HepG2 (cell line): ENCODE measurements around the gene EPHA6. TPM values are rescaled to one million over a fixed set of nuclear protein-coding genes. Genes with fewer than 3 reads are reported as not detected.

Experiments
- ATAC-seq: fragments of 200-7000 bp; cut with Tn5 transposase; 3 replicates; pipeline ENCODE4 v1.9.1; 2020; ENCODE audit warnings: mild to moderate bottlenecking, moderate library complexity
- BruUV-seq: library from RNA; stranded (reverse); fragments of 400-500 nt; replicated peaks from 2 replicates; lab custom pipeline; 2021; lab: Mats Ljungman, UMichigan
- CTCF ChIA-PET: fragments of 300-600 bp; formaldehyde crosslinking; extraction: SDS; loops from one replicate; lab custom pipeline; 2021; ENCODE audit warnings: low total read pairs, inconsistent platforms, low intra/inter-chr PET ratio; lab: Yijun Ruan, JAX
- POLR2A ChIA-PET: fragments of 350-600 bp; sonication (Branson Sonifier 250); formaldehyde crosslinking; loops from one replicate; lab custom pipeline; 2020; ENCODE audit warnings: antibody characterized with exemption, inconsistent platforms; lab: Yijun Ruan, JAX
- DNase-seq: peaks from one replicate; pipeline ENCODE4 v3.0.0-alpha.2; 2015; ENCODE audit warnings: low spot score
- FAIRE-seq: peaks from 3 replicates; lab custom pipeline; 2011; peaks lifted over from hg19 to GRCh38; lab: Jason Lieb, UNC
- H2AFZ ChIP-seq: one replicate; pipeline ENCODE4 v1.6.1; 2011; ENCODE audit warnings: low read length, inconsistent platforms
- H3K27ac ChIP-seq: fragments of 300-600 bp; 3 replicates; pipeline ENCODE4 v1.8.0; 2011; ENCODE audit warnings: mixed run types, mild to moderate bottlenecking, mixed read lengths, low read length, inconsistent platforms; ENCODE audit not compliant: insufficient read depth; ENCODE audit errors: extremely low read length
- H3K27me3 ChIP-seq, 2 experiments: fragments of 200-600 bp in 1 of 2; 2 replicates in 1 of 2; 3 replicates in 1 of 2; pipeline versions ENCODE4 v1.6.0 to v1.8.0; 2011; ENCODE audit warnings: low read length in 2 of 2, mild to moderate bottlenecking in 2 of 2, moderate library complexity in 2 of 2, inconsistent platforms in 1 of 2; ENCODE audit not compliant: insufficient read depth in 2 of 2, control insufficient read depth in 1 of 2
- H3K36me3 ChIP-seq, 2 experiments: fragments of 200-600 bp in 1 of 2; replicated peaks in 1 of 2; 2 replicates in 1 of 2; 3 replicates in 1 of 2; pipeline versions ENCODE4 v1.5.1 to v1.8.0; 2011; ENCODE audit warnings: low read length in 2 of 2, inconsistent platforms in 1 of 2; ENCODE audit not compliant: insufficient read depth in 2 of 2, control insufficient read depth in 1 of 2
- H3K4me1 ChIP-seq: 2 replicates; pipeline ENCODE4 v1.5.1; 2012; ENCODE audit warnings: low read length, inconsistent platforms; ENCODE audit not compliant: insufficient read depth
- H3K4me2 ChIP-seq: 2 replicates; pipeline ENCODE4 v1.6.0; 2011; ENCODE audit warnings: low read depth, low read length, inconsistent platforms
- H3K4me3 ChIP-seq, 3 experiments: fragments of 200-600 bp in 1 of 3; sonication (generic), shearing (Covaris generic) in 1 of 3; replicated peaks in 1 of 3; 2 replicates each; pipeline ENCODE4 v1.5.1; 2011 to 2016; ENCODE audit warnings: low read length in 3 of 3, inconsistent platforms in 2 of 3, low read depth in 2 of 3, mild to moderate bottlenecking in 2 of 3, control low read depth in 1 of 3, mixed read lengths in 1 of 3; ENCODE audit not compliant: insufficient read depth in 1 of 3
- H3K79me2 ChIP-seq: one replicate; pipeline ENCODE4 v1.6.1; 2011; ENCODE audit warnings: low read length, inconsistent platforms; ENCODE audit not compliant: insufficient read depth
- H3K9ac ChIP-seq: 2 replicates; pipeline ENCODE4 v1.6.0; 2011; ENCODE audit warnings: mild to moderate bottlenecking, low read depth, low read length, inconsistent platforms; ENCODE audit not compliant: insufficient read depth
- H3K9me3 ChIP-seq: 2 replicates; pipeline ENCODE4 v1.5.1; 2012; ENCODE audit warnings: mild to moderate bottlenecking, low read length
- H4K20me1 ChIP-seq: 2 replicates; pipeline ENCODE4 v1.6.0; 2011; ENCODE audit warnings: inconsistent platforms, mild to moderate bottlenecking, low read length, moderate library complexity; ENCODE audit not compliant: insufficient read depth
- HES4 ChIP-seq: sonication (generic); formaldehyde crosslinking; IDR thresholded peaks from 2 replicates; pipeline ENCODE4 v1.9.0; 2021; ENCODE audit warnings: mild to moderate bottlenecking, missing genetic modification reagents, borderline replicate concordance
- ISL2 ChIP-seq: sonication (generic); formaldehyde crosslinking; IDR thresholded peaks from 2 replicates; pipeline ENCODE4 v1.5.0; 2020; ENCODE audit warnings: missing genetic modification reagents
- MAZ ChIP-seq, 2 experiments: sonication (generic) in 1 of 2; formaldehyde crosslinking in 1 of 2; IDR thresholded peaks; 2 replicates each; pipeline versions ENCODE4 v1.5.0 to v1.6.1; 2012 to 2020; ENCODE audit warnings: low read depth in 2 of 2, mild to moderate bottlenecking in 2 of 2, borderline replicate concordance in 1 of 2, improper control_type of control experiment in 1 of 2, low read length in 1 of 2, missing genetic modification reagents in 1 of 2, moderate library complexity in 1 of 2
- NCOR1 ChIP-seq: fragments of 200-600 bp; sonication (generic); IDR thresholded peaks from 2 replicates; pipeline ENCODE4 v1.7.0; 2017; ENCODE audit warnings: antibody characterized with exemption, low read length, borderline replicate concordance
- TEAD2 ChIP-seq: sonication (generic); formaldehyde crosslinking; IDR thresholded peaks from 2 replicates; pipeline ENCODE4 v1.9.0; 2021; ENCODE audit warnings: missing genetic modification reagents
- ZNF446 ChIP-seq: sonication (generic); formaldehyde crosslinking; IDR thresholded peaks from 2 replicates; pipeline ENCODE4 v1.5.0; 2020; ENCODE audit warnings: mild to moderate bottlenecking, missing genetic modification reagents
- ZNF547 ChIP-seq: sonication (generic); formaldehyde crosslinking; IDR thresholded peaks from 2 replicates; pipeline ENCODE4 v1.5.1; 2020; ENCODE audit warnings: mild to moderate bottlenecking, missing genetic modification reagents
- WGBS: methylation state at CpG from one replicate; pipeline ENCODE4 v1.1.6; 2017; ENCODE audit warnings: low lambda C conversion rate; 5-methylcytosine and 5-hydroxymethylcytosine counted together
- in situ Hi-C: cut with HindIII; loops from 2 replicates; pipeline ENCODE4 v1.10.0; 2017; ENCODE audit warnings: low pct_unique_long_range_greater_than_20kb; ENCODE audit not compliant: extremely low pct_ligation_motif_present
- intact Hi-C: fragments of 100-400 bp; cut with micrococcal nuclease; formaldehyde crosslinking; loops from one replicate; pipeline ENCODE4 v1.10.0; 2022; ENCODE audit not compliant: unreplicated experiment
- polyA plus RNA-seq, 8 experiments: library from polyadenylated mRNA; depleted of rRNA in 3 of 8; stranded (reverse) in 7 of 8; unstranded in 1 of 8; fragments of >200 nt; fragmentation: Illumina TruSeq in 4 of 8; extraction: Trizol in 4 of 8; gene quantifications; 2 replicates each; pipeline versions ENCODE4 v1.2.1 to v1.2.3, GENCODE V29; 2011 to 2016; ENCODE audit warnings: low read depth in 4 of 8, missing spikeins in 1 of 8, mixed read lengths in 1 of 8; ENCODE audit not compliant: insufficient read depth in 1 of 8
- total RNA-seq, 5 experiments: library from RNA; depleted of rRNA; stranded (reverse); fragments of >200 nt; fragmentation: Illumina TruSeq; extraction: Trizol; gene quantifications; 2 replicates each; pipeline ENCODE4 v1.2.3, GENCODE V29; 2016; ENCODE audit warnings: low read depth in 1 of 5
- TF ChIP-seq, protein P1 (sequence below): sonication (generic); formaldehyde crosslinking; IDR thresholded peaks from 2 replicates; pipeline ENCODE4 v1.8.1; 2023; ENCODE audit warnings: mild to moderate bottlenecking, moderate library complexity, missing genetic modification reagents
- TF ChIP-seq, protein P2 (sequence below): sonication (generic); formaldehyde crosslinking; conservative IDR thresholded peaks from 2 replicates; pipeline ENCODE4 v1.4.0; 2020; ENCODE audit warnings: missing genetic modification reagents
- TF ChIP-seq, protein P3 (sequence below): sonication (generic); formaldehyde crosslinking; IDR thresholded peaks from 2 replicates; pipeline ENCODE4 v1.5.0; 2020; ENCODE audit warnings: missing genetic modification reagents, mild to moderate bottlenecking, borderline replicate concordance

The EPHA6 gene
- total and polyA plus RNA-seq, 2 of the 13 experiments (the other 11 are each of a cell fraction or from before 2014, with no cell fraction given) = not detected

DNA sequence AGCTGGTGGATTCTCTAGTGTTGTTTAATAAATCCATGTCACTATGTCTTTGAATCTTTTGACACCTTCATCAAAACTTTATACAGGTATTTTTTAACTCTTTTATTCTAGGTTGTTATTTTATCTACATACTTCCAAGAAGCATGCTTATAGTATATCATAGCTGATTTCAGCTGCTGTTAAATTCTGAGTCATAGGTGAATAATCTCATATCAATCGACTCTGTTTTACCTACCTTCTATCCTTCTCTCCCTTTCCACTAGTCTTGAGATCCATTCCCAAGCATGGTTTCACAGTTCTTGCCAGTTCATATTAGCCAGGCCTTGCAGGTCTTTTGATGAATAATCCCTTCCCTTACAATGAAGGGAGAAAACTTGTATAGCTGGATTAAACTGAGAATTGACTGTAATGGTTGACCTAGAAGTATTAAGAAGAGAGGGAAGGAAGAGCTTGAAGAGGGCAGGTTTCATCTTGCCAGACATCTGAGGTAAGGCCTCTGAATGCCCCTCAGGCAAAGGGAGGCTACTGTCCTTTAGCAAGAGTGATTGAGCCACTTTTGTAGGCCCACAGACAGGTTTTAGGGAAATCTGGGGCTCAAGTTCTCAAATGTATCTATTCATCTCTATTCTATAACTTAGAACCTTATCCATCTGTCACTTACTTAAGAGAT lies 146.4 kb downstream of the EPHA6 start:
- Histone ChIP-seq H2AFZ (no peak overlapping the region), H3K4me2 (no peak overlapping the region), H3K9ac (no peak overlapping the region), H3K27ac (no peak overlapping the region), H3K27me3 (no peaks in the 10 kb centered on the region; a peak in 1 of 5 replicates), H3K4me3 (no peak overlapping the region), H4K20me1 (no peaks in the 10 kb centered on the region), H3K9me3 (no peaks in the 10 kb centered on the region), H3K4me1 (no peaks in the 10 kb centered on the region), H3K36me3 (no peaks in the 10 kb centered on the region), H3K79me2 (no peaks in the 10 kb centered on the region)
- no peak for TF ChIP-seq MAZ (IDR thresholded peaks at IDR 0.05; ENCODE audit: borderline replicate concordance, low read depth, low read length)
- no peak for TF ChIP-seq MAZ (CRISPR knock-in tag; IDR thresholded peaks at IDR 0.05; ENCODE audit: low read depth)
- no peak for TF ChIP-seq ZNF547 (CRISPR knock-in tag)
- TF ChIP-seq HES4 = no peak
- TF ChIP-seq, protein P1, sequence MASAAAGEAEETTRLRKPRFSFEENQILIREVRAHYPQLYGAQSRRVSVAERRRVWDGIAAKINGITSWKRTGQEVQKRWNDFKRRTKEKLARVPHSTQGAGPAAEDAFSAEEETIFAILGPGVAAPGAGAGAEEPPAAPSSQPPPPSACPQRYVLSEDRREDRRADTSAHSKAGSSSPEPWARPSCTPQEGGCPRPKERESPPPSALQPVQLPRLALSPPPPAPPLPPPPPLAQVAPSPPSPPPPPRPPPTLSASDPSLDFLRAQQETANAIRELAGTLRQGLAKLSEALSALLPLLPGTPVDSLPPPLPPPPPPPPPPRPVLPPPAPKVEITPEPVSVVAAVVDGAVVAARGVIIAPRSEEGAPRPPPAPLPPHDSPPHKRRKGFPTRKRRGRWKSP (CRISPR knock-in tag) = no peak
- TF ChIP-seq, protein P2, sequence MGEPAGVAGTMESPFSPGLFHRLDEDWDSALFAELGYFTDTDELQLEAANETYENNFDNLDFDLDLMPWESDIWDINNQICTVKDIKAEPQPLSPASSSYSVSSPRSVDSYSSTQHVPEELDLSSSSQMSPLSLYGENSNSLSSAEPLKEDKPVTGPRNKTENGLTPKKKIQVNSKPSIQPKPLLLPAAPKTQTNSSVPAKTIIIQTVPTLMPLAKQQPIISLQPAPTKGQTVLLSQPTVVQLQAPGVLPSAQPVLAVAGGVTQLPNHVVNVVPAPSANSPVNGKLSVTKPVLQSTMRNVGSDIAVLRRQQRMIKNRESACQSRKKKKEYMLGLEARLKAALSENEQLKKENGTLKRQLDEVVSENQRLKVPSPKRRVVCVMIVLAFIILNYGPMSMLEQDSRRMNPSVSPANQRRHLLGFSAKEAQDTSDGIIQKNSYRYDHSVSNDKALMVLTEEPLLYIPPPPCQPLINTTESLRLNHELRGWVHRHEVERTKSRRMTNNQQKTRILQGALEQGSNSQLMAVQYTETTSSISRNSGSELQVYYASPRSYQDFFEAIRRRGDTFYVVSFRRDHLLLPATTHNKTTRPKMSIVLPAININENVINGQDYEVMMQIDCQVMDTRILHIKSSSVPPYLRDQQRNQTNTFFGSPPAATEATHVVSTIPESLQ (CRISPR knock-in tag) = no peak
- no peak for TF ChIP-seq NCOR1
- TF ChIP-seq, protein P3, sequence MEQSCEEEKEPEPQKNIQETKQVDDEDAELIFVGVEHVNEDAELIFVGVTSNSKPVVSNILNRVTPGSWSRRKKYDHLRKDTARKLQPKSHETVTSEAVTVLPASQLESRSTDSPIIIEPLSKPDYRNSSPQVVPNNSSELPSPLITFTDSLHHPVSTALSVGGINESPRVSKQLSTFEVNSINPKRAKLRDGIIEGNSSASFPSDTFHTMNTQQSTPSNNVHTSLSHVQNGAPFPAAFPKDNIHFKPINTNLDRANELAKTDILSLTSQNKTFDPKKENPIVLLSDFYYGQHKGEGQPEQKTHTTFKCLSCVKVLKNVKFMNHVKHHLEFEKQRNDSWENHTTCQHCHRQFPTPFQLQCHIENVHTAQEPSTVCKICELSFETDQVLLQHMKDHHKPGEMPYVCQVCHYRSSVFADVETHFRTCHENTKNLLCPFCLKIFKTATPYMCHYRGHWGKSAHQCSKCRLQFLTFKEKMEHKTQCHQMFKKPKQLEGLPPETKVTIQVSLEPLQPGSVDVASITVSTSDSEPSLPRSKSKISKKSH (CRISPR knock-in tag) = no peak
- TF ChIP-seq ZNF446 (CRISPR knock-in tag) = no peak
- no peak for TF ChIP-seq ISL2 (CRISPR knock-in tag)
- TF ChIP-seq TEAD2 (CRISPR knock-in tag) = no peak
- in situ Hi-C loops (no loop called here), intact Hi-C loops (no loop called here)
- ATAC-seq (no peak), DNase-seq (no peak), FAIRE-seq (no peak)
- ChIA-PET CTCF (no interaction called here), POLR2A (no interaction called here)
- WGBS = 0% methylated on average over 1 of the region's 1 CpG
- no TSS peak for BruUV-seq
